ENCODE measurements around the gene FRRS1.

- TF ChIP-seq POLR2A (IDR thresholded peaks at IDR 0.05) (no peak), POLR2AphosphoS5 (IDR thresholded peaks at IDR 0.05) (no peak)
- TF ChIP-seq, protein P1, sequence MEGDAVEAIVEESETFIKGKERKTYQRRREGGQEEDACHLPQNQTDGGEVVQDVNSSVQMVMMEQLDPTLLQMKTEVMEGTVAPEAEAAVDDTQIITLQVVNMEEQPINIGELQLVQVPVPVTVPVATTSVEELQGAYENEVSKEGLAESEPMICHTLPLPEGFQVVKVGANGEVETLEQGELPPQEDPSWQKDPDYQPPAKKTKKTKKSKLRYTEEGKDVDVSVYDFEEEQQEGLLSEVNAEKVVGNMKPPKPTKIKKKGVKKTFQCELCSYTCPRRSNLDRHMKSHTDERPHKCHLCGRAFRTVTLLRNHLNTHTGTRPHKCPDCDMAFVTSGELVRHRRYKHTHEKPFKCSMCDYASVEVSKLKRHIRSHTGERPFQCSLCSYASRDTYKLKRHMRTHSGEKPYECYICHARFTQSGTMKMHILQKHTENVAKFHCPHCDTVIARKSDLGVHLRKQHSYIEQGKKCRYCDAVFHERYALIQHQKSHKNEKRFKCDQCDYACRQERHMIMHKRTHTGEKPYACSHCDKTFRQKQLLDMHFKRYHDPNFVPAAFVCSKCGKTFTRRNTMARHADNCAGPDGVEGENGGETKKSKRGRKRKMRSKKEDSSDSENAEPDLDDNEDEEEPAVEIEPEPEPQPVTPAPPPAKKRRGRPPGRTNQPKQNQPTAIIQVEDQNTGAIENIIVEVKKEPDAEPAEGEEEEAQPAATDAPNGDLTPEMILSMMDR (IDR thresholded peaks at IDR 0.05): no peak
Observed at GRCh38 chr1:99789715-99790114, 23.3 kb upstream of the FRRS1 start.

Data from suprapubic skin (tissue), 4 donors.